GM21360 (cell line): Measurements from ENCODE around the gene LVRN.
"Not testable (repeated sequence)": the region's sequence is repeated elsewhere in the genome, so short reads cannot be mapped to it uniquely, and the experiment has no call there.

ENCODE experiments used
- ATAC-seq: cut with Tn5 transposase; IDR thresholded peaks from one replicate; pipeline ENCODE4 v1.9.1; 2021; ENCODE audit warnings: mild to moderate bottlenecking, moderate library complexity; ENCODE audit not compliant: unreplicated experiment

Gene LVRN

GRCh38 chr5:115962239-115962564, at the start of gene LVRN:
Gene LVRN, plus strand, starts transcription at chr5:115962475. Its CDS starts 143 bp downstream, at chr5:115962618.
- ATAC-seq, result no peak

- not testable (repeated sequence) for ATAC-seq
These were observed 48.5 kb upstream of the LVRN start for GRCh38 chr5:115913623-115914400.

DNA sequence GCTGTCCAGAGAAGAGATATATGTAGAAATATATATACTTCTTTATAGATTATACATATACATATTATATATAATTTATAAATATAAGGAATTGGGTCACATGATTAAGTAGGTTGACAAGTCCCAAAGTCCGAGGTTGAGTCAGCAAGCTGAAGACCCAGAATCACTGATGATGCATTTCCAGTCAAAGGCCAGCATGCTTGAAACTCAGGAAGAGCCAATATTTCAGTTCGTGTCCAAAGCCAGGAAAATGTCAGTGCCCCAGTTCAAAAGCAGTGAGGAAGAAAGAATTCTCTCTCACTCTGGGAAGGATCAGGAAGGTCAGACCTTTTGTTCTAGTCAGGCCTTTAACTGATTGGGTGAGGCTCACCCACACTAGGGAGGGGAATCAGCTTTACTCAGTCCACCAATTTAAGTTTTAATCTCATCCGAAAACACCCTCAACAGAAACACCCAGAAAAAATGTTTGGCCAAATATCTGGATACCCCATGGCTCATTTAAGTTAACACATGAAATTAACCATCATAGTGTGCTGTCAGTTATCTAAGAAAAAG, 42.0 kb upstream of the LVRN start:
- ATAC-seq, result no peak

- not testable (repeated sequence) for ATAC-seq
These were observed 33.5 kb upstream of the LVRN start for GRCh38 chr5:115928578-115929407.

DNA sequence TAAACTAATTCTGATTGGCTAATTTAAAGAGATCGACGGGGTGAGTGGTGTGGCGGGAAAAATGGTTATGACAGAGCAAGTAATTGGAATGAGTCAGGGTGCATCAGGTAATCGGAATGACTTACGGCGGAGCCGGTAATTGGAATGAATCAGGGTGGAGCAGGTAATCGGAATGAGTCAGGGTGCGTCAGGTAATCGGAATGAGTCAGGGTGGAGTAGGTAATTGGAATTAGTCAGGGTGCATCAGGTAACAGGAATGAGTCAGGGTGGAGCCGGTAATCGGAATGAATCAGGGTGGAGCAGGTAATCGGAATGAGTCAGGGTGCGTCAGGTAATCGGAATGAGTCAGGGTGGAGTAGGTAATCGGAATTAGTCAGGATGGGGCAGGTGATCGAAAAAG, 32.1 kb upstream of the LVRN start:
- not testable (repeated sequence) for ATAC-seq

DNA sequence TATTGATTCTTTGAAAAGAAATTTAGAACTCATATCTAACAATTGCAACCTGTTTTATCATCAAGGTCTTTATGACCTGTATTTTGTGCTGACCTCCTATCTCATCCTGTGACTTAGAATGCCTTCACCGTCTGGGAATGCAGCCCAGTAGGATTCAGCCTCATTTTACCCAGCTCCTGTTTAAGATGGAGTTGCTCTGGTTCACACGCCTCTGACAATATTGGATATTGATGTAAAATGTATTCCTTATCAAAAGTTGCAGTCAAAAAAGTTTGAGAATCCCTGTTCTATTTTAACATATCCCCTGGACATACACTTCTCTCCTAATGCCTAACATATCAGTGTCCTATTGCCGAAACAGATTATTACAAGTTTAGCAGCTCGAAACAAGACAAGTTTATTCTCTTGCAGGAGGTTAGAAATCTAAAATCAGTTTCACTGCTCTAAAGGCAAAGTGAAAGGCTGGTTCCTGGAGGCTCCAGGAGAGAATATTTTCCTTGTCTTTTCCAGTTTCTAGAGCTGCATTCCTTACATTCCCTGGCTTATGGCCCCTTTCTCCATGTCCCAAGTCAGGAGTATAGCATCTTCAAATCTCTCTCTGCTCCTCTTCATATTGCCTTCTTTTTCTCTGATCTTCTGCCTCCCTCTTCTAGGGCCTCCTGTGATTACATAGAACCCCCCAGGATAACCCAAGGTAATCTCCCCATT, 31.5 kb upstream of the LVRN start:
- ATAC-seq, result no peak

GRCh38 chr5:115932991-115933390, 29.3 kb upstream of the LVRN start:
- ATAC-seq, result no peak

DNA sequence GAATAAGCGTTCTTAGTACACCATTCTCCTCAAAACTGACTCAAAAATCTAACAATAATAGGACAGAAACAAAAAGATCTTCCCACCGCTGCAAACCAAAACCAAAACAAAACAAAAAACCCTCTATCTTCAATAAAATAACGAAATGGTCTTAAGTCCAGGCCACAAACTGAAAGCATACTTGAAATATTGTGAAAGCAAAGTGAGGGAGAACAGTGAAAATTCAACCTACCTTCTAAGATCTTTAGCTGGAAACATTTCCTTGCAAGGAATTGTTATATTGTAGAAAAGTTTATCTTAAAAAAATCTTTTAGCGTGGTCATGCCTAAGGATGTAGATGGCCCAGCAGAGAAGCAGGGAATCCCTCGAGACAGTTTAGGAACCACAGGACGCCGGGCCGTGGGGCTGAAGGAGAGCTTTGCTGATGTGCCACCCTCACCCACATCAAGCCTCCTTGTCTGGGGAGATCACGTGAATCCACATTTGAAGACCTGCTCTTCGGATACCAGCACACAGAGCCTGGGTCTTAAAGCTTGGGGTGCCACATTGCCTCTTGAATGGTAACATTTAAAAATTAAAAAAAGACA, 27.8 kb upstream of the LVRN start:
- ATAC-seq, result no peak

- ATAC-seq, result no peak
These were observed 26.2 kb upstream of the LVRN start for GRCh38 chr5:115936031-115936430.

DNA sequence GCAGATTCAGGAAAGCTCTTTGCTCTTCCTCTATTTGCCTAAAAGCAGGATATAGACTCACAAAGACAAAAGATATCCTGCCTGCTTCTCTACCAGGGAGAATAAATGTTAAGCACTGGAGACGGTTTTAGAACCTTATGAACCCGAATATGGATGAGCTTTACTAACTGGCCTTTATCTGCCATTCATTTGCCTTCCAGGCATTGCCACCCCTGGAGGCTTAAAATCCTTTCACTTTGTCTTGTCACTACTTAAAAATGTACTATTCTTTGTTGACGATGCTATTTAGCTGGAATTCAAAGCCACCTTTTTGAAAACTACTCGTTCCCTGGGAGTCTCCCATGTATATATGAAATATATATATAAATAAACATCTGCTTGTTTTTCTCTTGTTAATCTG, 23.2 kb upstream of the LVRN start:
- no peak for ATAC-seq

- ATAC-seq, result no peak
These were observed 22.0 kb upstream of the LVRN start for GRCh38 chr5:115940080-115940810.

GRCh38 chr5:115941051-115941675, 21.1 kb upstream of the LVRN start:
- no peak for ATAC-seq

DNA sequence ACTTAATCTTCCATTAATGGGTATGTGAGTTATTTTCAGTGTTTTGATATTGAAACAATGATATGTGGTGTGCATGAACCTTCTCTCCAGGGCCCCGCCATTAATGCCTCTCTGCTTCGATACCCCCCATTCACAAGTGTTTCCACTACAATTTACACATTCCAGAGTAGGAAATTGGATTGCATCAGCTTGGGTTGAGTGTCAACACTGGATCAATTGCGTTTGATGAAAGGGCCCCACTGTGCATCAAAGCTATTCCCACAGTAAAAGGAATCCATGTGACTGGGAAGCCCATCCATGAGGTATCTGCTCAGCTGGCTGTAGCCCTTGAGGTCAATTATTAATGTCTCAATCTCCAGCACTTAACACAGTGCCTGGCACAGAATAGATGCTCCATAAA, 17.8 kb upstream of the LVRN start:
- no peak for ATAC-seq

- no peak for ATAC-seq
These were observed 15.6 kb upstream of the LVRN start for GRCh38 chr5:115946655-115947054.

DNA sequence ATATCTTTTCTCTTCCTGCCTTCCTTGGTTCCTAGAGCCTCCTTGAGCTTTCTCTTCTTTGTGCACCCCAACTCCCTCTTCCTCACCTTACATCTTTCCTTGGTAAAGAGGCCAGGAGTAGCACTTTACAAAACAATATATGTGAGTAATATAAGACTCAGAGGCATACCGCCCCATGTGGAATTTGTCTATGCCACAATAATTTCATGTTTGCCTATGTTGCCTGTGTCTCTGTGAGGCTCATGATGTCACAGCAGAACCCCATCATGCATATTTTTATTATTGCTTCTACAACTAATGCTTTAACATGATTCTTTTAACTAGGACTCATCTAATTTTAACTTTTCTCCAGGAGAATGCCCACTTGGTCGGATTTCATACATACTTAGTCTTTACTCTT, 15.0 kb upstream of the LVRN start:
- ATAC-seq, result no peak

- no peak for ATAC-seq
These were observed 14.2 kb upstream of the LVRN start for GRCh38 chr5:115948091-115948534.

DNA sequence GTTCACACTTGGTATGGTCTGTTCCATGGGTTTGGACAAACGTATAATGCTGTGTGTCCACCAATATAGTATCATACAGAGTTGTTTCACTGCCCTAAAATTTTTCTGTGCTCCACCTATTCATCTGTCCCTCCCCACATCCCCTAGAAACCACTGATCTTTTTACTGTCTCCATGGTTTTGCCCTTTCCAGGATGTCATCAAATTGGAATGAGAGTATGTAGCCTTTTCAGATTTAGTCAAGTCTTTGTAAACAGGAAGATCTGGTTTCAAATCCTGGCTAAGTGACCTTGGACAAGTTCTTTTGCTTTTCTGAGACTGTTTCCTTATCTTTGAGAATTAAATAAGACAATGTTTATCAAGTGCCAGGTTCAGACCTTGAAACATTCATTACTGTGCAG, 13.2 kb upstream of the LVRN start:
- no peak for ATAC-seq

DNA sequence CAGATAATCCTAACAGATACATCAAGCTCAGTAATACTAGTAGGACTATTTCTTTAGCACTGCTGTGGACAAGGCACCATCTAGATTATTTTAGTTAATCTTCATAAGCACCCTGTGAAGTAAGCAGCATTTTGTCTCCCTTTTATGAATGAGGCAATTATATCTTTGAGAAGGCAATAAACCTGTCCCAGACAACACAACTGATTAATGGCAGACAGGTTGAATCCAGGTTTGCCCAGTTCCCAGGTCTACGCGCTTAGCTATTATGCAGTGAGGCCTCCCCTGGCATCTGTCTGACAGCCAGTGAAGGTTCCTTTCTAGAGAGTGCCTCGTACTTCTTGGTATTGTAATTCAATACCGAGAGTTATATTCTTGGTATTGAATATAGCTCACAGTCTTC, 9.7 kb upstream of the LVRN start:
- no peak for ATAC-seq

GRCh38 chr5:115954144-115954543, 8.1 kb upstream of the LVRN start:
- no peak for ATAC-seq

DNA sequence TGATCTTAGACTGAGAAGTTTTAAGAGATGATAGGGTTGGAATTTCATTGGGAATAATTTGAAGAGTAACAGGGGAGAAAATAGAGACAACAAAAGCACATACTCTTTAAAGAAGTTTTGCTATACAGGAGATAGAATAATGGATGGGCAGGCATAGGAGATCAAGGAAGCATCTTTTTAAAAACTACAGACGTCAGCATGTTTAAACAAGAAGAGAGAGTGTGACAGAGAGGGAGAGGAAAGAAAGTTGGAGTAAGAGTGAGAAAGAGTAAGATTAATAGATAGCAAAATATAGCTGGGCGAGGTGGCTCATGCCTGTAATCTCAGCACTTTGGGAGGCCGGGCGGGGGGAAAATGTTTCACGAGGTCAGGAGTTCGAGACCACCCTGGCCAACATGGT, 5.3 kb upstream of the LVRN start:
- no peak for ATAC-seq
